GM21423 (cell line): Measurements from ENCODE around the gene SELENBP1.
"Not testable (repeated sequence)": the region's sequence is repeated elsewhere in the genome, so short reads cannot be mapped to it uniquely, and the experiment has no call there.

ENCODE experiments used
- ATAC-seq: cut with Tn5 transposase; IDR thresholded peaks from one replicate; pipeline ENCODE4 v1.9.1; 2021; ENCODE audit warnings: mild to moderate bottlenecking, moderate library complexity; ENCODE audit not compliant: unreplicated experiment

SELENBP1 gene

GRCh38 chr1:151384584-151384983, 12.1 kb upstream of the SELENBP1 start:
- no peak for ATAC-seq

- no peak for ATAC-seq
Observed at GRCh38 chr1:151377150-151377884, 4.8 kb upstream of the SELENBP1 start.

GRCh38 chr1:151373196-151373595, 691 bp upstream of the SELENBP1 start:
- no peak for ATAC-seq

- no peak for ATAC-seq
Observed at GRCh38 chr1:151371370-151372057, 991 bp downstream of the SELENBP1 start.

- ATAC-seq: no peak
Observed at GRCh38 chr1:151370211-151370911, 2.1 kb downstream of the SELENBP1 start.

- ATAC-seq: no peak
Observed at GRCh38 chr1:151369621-151370048, 2.9 kb downstream of the SELENBP1 start.

GRCh38 chr1:151369302-151369610, 3.2 kb downstream of the SELENBP1 start:
- ATAC-seq: no peak

- ATAC-seq: no peak
Observed at GRCh38 chr1:151368393-151369301, 3.9 kb downstream of the SELENBP1 start.

- ATAC-seq: no peak
Observed at GRCh38 chr1:151367658-151368392, 4.7 kb downstream of the SELENBP1 start.

- ATAC-seq: no peak
Observed at GRCh38 chr1:151364996-151365395, 7.5 kb downstream of the SELENBP1 start.

GRCh38 chr1:151362308-151363155, 10.0 kb downstream of the SELENBP1 start:
- no peak for ATAC-seq

GRCh38 chr1:151361883-151362282, 10.6 kb downstream of the SELENBP1 start:
- no peak for ATAC-seq

GRCh38 chr1:151356696-151357095, 15.8 kb downstream of the SELENBP1 start:
- no peak for ATAC-seq

- ATAC-seq: no peak
Observed at GRCh38 chr1:151352021-151352718, 20.3 kb downstream of the SELENBP1 start.

- ATAC-seq: not testable (repeated sequence)
Observed at GRCh38 chr1:151350323-151350722, 22.2 kb downstream of the SELENBP1 start.

GRCh38 chr1:151347523-151348246, 24.8 kb downstream of the SELENBP1 start:
- no peak for ATAC-seq

GRCh38 chr1:151346769-151347522, 25.6 kb downstream of the SELENBP1 start, which contains the start of gene RFX5:
Gene RFX5, minus strand, starts transcription at chr1:151347252. Its CDS starts 932 bp downstream, at chr1:151346320.
- peak; percentile 96 for ATAC-seq
